GM10266 (cell line): ENCODE results near the gene NOD1.

Experiments used
- DNase-seq: peaks from one replicate; pipeline ENCODE4 v3.0.0; 2012; ENCODE audit errors: extremely low spot score
- TF ChIP-seq, protein P1 (sequence below): IDR thresholded peaks from 2 replicates; pipeline ENCODE4 v1.5.1; 2012; ENCODE audit warnings: mild to moderate bottlenecking, low read depth; ENCODE audit not compliant: control insufficient read depth, insufficient read depth; ENCODE audit errors: missing control alignments

The NOD1 gene

DNA sequence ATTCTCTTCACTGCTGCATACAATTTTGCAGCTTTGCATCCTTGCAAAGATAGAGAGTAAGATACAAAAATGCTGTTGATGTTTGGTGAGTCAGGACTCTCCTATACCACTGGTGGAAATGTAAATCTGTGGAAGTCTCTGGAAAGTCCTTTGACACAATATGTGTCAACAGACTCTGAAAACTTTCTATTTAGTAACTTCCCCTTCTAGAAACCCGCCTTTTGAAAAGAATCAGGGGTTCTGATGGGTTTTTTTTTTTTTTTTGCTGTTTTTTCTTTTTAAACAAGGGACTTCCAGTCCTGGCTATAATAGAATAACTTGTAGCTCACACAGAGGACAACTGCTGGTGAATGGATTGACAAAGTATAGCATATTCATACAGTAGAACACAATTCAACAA lies 16.4 kb downstream of the NOD1 start:
- DNase-seq = no peak

DNA sequence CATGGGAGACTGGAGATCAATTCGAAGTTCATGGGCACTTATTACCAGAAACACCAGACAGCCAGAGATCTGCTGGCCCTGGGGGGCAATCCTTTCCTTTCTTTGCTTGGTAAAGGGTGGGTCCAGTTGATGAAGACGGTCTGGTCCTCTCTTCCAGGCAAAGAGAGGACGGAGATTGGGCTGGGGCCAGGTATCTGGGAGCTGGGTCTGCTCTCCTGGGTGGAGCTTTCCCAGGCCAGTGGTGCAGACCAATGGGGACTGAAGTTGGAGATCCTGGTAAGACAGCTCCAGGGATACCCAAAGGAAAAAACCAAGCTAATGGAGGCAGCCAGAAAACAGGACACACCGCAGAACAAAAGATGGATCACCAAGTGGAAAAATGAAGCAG lies 18.3 kb downstream of the NOD1 start:
- DNase-seq = no peak

More for the DNA sequence above, 16.4 kb downstream of the NOD1 start:
- TF ChIP-seq, protein P1, sequence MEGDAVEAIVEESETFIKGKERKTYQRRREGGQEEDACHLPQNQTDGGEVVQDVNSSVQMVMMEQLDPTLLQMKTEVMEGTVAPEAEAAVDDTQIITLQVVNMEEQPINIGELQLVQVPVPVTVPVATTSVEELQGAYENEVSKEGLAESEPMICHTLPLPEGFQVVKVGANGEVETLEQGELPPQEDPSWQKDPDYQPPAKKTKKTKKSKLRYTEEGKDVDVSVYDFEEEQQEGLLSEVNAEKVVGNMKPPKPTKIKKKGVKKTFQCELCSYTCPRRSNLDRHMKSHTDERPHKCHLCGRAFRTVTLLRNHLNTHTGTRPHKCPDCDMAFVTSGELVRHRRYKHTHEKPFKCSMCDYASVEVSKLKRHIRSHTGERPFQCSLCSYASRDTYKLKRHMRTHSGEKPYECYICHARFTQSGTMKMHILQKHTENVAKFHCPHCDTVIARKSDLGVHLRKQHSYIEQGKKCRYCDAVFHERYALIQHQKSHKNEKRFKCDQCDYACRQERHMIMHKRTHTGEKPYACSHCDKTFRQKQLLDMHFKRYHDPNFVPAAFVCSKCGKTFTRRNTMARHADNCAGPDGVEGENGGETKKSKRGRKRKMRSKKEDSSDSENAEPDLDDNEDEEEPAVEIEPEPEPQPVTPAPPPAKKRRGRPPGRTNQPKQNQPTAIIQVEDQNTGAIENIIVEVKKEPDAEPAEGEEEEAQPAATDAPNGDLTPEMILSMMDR = no peak

DNA sequence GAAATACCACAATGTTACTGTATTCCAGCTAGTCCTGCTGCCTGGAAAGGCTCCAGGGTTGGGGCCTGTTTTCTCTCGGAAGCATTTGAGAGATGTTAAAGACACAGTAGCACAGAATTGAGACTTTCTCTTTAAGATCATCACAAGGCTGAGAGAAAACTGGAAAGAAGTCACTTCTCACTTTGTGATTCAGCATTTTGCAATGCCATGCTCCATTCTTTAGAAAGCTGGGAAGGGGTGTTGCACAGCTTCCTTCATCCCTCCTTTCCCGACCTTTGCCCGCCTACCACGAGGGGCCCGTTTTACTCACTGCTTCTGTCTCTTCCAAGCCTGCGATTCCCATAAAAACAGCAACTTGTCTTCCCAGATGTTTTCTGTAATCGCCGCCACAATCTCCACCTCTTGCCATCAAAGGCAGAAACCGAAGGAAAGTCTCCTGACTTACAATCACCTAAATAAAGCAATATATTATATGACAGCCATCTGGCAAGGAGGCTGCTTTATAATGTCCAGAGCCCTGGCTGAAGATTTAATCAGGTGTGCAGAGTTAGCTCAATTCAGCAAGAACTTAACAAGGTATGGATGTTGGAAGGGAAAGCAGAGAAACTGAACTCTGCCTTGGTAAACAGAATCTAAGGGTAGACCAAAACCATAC lies 18.9 kb downstream of the NOD1 start:
- TF ChIP-seq, protein P1 = no peak

More for the DNA sequence above, 18.3 kb downstream of the NOD1 start:
- TF ChIP-seq, protein P1 = no peak

DNA sequence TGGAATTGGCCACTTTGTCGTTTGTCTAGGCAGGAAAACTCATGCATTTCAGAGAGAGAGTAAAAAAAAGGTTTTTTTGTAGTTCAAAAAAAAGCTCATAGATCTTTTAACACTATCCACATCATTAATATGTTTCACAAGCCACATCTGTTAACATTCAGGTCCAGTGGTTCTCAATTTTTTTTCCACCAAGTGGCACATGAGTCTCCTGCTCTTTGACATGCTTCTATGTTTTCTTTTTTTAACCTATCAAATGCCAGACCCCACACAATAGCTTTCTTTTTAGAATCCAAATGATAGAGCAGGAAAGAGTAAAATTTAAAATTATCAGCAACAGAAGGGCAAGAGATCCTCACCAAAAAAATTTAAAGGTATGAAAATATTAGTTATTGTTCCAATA lies 20.3 kb downstream of the NOD1 start:
- TF ChIP-seq, protein P1 = no peak
- DNase-seq = no peak

More for the DNA sequence above, 18.9 kb downstream of the NOD1 start:
- no peak for DNase-seq

DNA sequence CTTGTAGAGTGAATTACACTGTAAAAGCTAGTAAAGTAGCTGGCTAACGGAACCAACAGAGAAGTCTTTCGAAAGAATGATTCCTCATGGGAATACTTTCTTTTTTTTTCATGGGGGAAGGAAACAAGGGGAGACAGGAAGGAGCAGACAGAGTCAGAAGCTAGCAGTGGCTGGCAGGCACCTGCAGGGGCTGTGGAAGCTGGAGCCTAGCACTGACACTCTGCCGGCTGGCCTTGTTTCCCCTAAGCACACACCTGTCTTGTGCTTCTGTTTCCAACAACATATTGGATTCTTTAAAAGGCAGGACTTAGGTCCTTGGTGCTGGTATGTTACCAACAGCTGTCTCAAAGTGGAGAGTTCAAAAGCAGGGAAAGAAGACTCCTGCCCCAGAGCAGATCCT lies 24.7 kb downstream of the NOD1 start:
- no peak for DNase-seq
- TF ChIP-seq, protein P1 = no peak

DNA sequence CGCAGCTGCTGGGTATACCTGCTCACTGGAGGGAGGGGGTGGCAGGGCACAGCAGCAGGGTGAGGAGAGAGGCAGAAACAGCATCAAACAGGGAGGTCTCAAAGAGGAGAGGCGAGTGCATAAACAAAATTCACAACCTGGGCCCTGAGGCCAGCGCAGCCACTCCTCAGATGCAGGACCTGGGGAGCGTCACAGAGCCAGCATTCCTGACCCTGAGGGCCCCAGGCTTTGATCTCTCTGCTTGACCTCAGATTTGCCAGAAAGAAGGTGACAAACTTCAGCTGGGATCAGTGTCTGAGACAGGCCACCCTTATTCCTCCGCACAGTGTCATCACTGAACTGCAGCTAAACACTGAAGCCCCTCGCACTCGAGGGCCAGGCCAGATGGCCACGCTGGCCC lies 25.6 kb downstream of the NOD1 start:
- TF ChIP-seq, protein P1 = no peak
- DNase-seq = no peak

DNA sequence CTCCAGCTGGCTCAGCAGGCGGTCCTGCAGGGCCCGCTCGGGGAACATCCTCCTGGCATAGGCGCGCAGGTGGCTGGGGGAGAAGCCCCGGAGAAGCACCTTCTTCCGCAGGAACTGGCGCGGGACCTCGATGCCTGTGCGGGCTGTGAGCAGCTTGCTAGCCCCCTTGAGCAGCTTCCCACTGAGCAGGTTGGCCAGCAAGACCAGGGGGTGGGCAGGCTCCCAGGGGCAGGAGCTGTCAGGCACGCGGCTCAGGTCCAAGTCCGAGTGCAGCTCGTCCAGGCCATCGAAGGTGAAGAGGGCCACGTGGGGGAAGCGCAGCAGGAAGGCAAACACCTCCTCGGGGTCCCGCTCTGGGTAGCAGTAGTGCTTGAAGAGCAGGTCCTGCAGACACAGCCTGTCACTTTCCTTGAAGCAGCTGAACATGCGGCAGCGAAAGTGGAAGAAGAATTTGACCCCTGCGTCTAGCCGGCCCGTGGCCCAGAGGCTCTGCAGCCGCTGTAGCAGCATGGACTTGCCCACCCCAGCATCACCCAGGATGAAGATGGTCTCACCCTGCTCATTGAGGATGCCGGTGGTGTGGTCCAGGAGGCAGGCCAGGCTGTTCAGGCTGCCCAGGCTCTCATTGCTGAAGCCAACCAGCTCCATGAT lies 26.2 kb downstream of the NOD1 start:
- DNase-seq = no peak
- TF ChIP-seq, protein P1 = no peak
